BLaER1 treated with 17β-estradiol and CSF1 and Interleukin-3, amounts not matched to agents 10 nM and 100 nM (cell line): Measurements from ENCODE around the gene ONECUT1.

ENCODE experiments used
- H3K27ac ChIP-seq, 11 experiments: shearing (Covaris generic); formaldehyde crosslinking; 2 replicates each; pipeline ENCODE4 v1.8.1; 2022
- H3K27me3 ChIP-seq, 11 experiments: shearing (Covaris generic); formaldehyde crosslinking; 2 replicates each; pipeline ENCODE4 v1.8.1; 2022
- H3K36me3 ChIP-seq, 11 experiments: shearing (Covaris generic); formaldehyde crosslinking; 2 replicates each; pipeline ENCODE4 v1.8.1; 2022
- H3K4me1 ChIP-seq, 10 experiments: shearing (Covaris generic); formaldehyde crosslinking; 2 replicates each; pipeline ENCODE4 v1.8.1; 2022
- H3K4me2 ChIP-seq, 11 experiments: shearing (Covaris generic); formaldehyde crosslinking; 2 replicates each; pipeline ENCODE4 v1.8.1; 2022
- H3K4me3 ChIP-seq, 10 experiments: shearing (Covaris generic); formaldehyde crosslinking; 2 replicates each; pipeline ENCODE4 v1.8.1; 2022
- H3K9ac ChIP-seq, 11 experiments: shearing (Covaris generic); formaldehyde crosslinking; 2 replicates each; pipeline ENCODE4 v1.8.1; 2022
- H3K9me3 ChIP-seq, 11 experiments: shearing (Covaris generic); formaldehyde crosslinking; replicated peaks in 1 of 11; 2 replicates each; pipeline ENCODE4 v1.8.1; 2022
- H4K20me1 ChIP-seq, 11 experiments: shearing (Covaris generic); formaldehyde crosslinking; 2 replicates each; pipeline ENCODE4 v1.8.1; 2022
- Cebpa-rat ChIP-seq, 11 experiments: shearing (Covaris generic); IDR thresholded peaks; 2 replicates each; pipeline ENCODE4 v1.8.1; 2022

Gene ONECUT1

GRCh38 chr15:52791776-52792175 lies 1.6 kb upstream of the ONECUT1 start:
- H3K4me2 ChIP-seq, result no peak overlapping the region

GRCh38 chr15:52790941-52791751 lies 1.0 kb upstream of the ONECUT1 start:
- H3K27me3 ChIP-seq, result peaks cover 99 to 100% (median 100%) of the 10 kb centered on the region in 11 experiments
- H3K4me2 ChIP-seq, result peak overlapping the region; percentile 81 to 100 (median 98)
- H3K9ac ChIP-seq, result peak overlapping the region in 1 of 11 experiments; percentile 72; a peak in 1 of 22 replicates
- H3K9me3 ChIP-seq, result peaks cover 38 to 70% (median 57%) of the 10 kb centered on the region in 11 experiments
- H3K4me1 ChIP-seq, result peaks cover 8 to 20% (median 15%) of the 10 kb centered on the region in 10 experiments
- TF ChIP-seq Cebpa-rat (IDR thresholded peaks at IDR 0.05), result no peak
- peak overlapping the region; percentile 62 to 74 (median 69) for H3K4me3 ChIP-seq
- no peaks in the 10 kb centered on the region for H3K36me3 ChIP-seq
- peaks cover 0 to 28% (median 15%) of the 10 kb centered on the region in 11 experiments; a peak in 9 of 22 replicates for H4K20me1 ChIP-seq
- no peak overlapping the region for H3K27ac ChIP-seq

More at GRCh38 chr15:52791776-52792175, 1.6 kb upstream of the ONECUT1 start:
- Histone ChIP-seq H3K4me3 (peak overlapping the region in 1 of 10 experiments; percentile 74; a peak in 1 of 20 replicates), H3K36me3 (no peaks in the 10 kb centered on the region), H3K27me3 (peaks cover 99 to 100% (median 100%) of the 10 kb centered on the region in 11 experiments), H3K27ac (no peak overlapping the region), H4K20me1 (peaks cover 0 to 33% (median 16%) of the 10 kb centered on the region in 11 experiments; a peak in 11 of 22 replicates), H3K4me1 (peaks cover 8 to 20% (median 15%) of the 10 kb centered on the region in 10 experiments), H3K9ac (no peak overlapping the region), H3K9me3 (peaks cover 42 to 70% (median 54%) of the 10 kb centered on the region in 11 experiments)
- TF ChIP-seq Cebpa-rat (IDR thresholded peaks at IDR 0.05), result no peak

GRCh38 chr15:52789601-52790168 lies 451 bp downstream of the ONECUT1 start:
- H3K4me1 ChIP-seq, result peaks cover 8 to 20% (median 16%) of the 10 kb centered on the region in 10 experiments
- H3K4me3 ChIP-seq, result peak overlapping the region; percentile 62 to 74 (median 69)
- H3K9ac ChIP-seq, result peak overlapping the region in 10 of 11 experiments; percentile 19 to 72 (median 66); a peak in 20 of 22 replicates
- H3K27me3 ChIP-seq, result peaks cover 99 to 100% (median 100%) of the 10 kb centered on the region in 11 experiments
- H3K4me2 ChIP-seq, result peak overlapping the region; percentile 81 to 100 (median 98)
- peaks cover 32 to 68% (median 55%) of the 10 kb centered on the region in 11 experiments for H3K9me3 ChIP-seq
- peaks cover 0 to 24% (median 3%) of the 10 kb centered on the region in 11 experiments; a peak in 8 of 22 replicates for H4K20me1 ChIP-seq
- H3K36me3 ChIP-seq, result no peaks in the 10 kb centered on the region
- TF ChIP-seq Cebpa-rat (IDR thresholded peaks at IDR 0.05), result no peak
- H3K27ac ChIP-seq, result no peak overlapping the region

- H3K4me2 ChIP-seq, result peak overlapping the region; percentile 81 to 100 (median 98)
Observed at GRCh38 chr15:52789008-52789600, 1.0 kb downstream of the ONECUT1 start.

GRCh38 chr15:52788099-52788986 lies 1.8 kb downstream of the ONECUT1 start:
- Histone ChIP-seq H3K4me2 (no peak overlapping the region; a peak in 1 of 22 replicates), H3K27ac (no peak overlapping the region), H4K20me1 (peaks cover 0 to 31% (median 8%) of the 10 kb centered on the region in 11 experiments; a peak in 6 of 22 replicates), H3K9me3 (peaks cover 41 to 68% (median 59%) of the 10 kb centered on the region in 11 experiments), H3K9ac (no peak overlapping the region), H3K27me3 (peaks cover 99 to 100% (median 100%) of the 10 kb centered on the region in 11 experiments), H3K36me3 (no peaks in the 10 kb centered on the region), H3K4me1 (peaks cover 11 to 21% (median 18%) of the 10 kb centered on the region in 10 experiments), H3K4me3 (peak overlapping the region in 7 of 10 experiments; percentile 8 to 73 (median 68); a peak in 5 of 20 replicates)
- TF ChIP-seq Cebpa-rat (IDR thresholded peaks at IDR 0.05), result no peak

More at GRCh38 chr15:52789008-52789600, 1.0 kb downstream of the ONECUT1 start:
- peak overlapping the region; percentile 62 to 74 (median 69) for H3K4me3 ChIP-seq
- H3K9ac ChIP-seq, result no peak overlapping the region; a peak in 1 of 22 replicates
- no peak for TF ChIP-seq Cebpa-rat (IDR thresholded peaks at IDR 0.05)
- H3K4me1 ChIP-seq, result peaks cover 10 to 25% (median 17%) of the 10 kb centered on the region in 10 experiments
- H4K20me1 ChIP-seq, result peaks cover 0 to 26% (median 8%) of the 10 kb centered on the region in 11 experiments; a peak in 6 of 22 replicates
- H3K27ac ChIP-seq, result no peak overlapping the region
- peaks cover 33 to 68% (median 55%) of the 10 kb centered on the region in 11 experiments for H3K9me3 ChIP-seq
- H3K36me3 ChIP-seq, result no peaks in the 10 kb centered on the region
- H3K27me3 ChIP-seq, result peaks cover 99 to 100% (median 100%) of the 10 kb centered on the region in 11 experiments

GRCh38 chr15:52787549-52788098 lies 2.5 kb downstream of the ONECUT1 start:
- peaks cover 42 to 71% (median 63%) of the 10 kb centered on the region in 11 experiments for H3K9me3 ChIP-seq
- no peaks in the 10 kb centered on the region for H3K36me3 ChIP-seq
- no peak overlapping the region for H3K9ac ChIP-seq
- no peak for TF ChIP-seq Cebpa-rat (IDR thresholded peaks at IDR 0.05)
- no peak overlapping the region for H3K27ac ChIP-seq
- H3K4me3 ChIP-seq, result peak overlapping the region in 4 of 10 experiments; percentile 10 to 69 (median 48); a peak in 2 of 20 replicates
- peaks cover 99 to 100% (median 100%) of the 10 kb centered on the region in 11 experiments for H3K27me3 ChIP-seq
- H3K4me2 ChIP-seq, result no peak overlapping the region
- H3K4me1 ChIP-seq, result peaks cover 11 to 21% (median 14%) of the 10 kb centered on the region in 10 experiments; a peak in 19 of 20 replicates
- peaks cover 0 to 34% (median 8%) of the 10 kb centered on the region in 11 experiments; a peak in 6 of 22 replicates for H4K20me1 ChIP-seq

GRCh38 chr15:52787123-52787503 lies 3.0 kb downstream of the ONECUT1 start:
- H3K4me1 ChIP-seq, result peaks cover 11 to 21% (median 14%) of the 10 kb centered on the region in 10 experiments; a peak in 19 of 20 replicates
- H3K27me3 ChIP-seq, result peaks cover 99 to 100% (median 100%) of the 10 kb centered on the region in 11 experiments
- H3K4me2 ChIP-seq, result no peak overlapping the region
- H3K9me3 ChIP-seq, result peaks cover 42 to 71% (median 63%) of the 10 kb centered on the region in 11 experiments
- no peak overlapping the region for H3K27ac ChIP-seq
- H3K36me3 ChIP-seq, result no peaks in the 10 kb centered on the region
- no peak for TF ChIP-seq Cebpa-rat (IDR thresholded peaks at IDR 0.05)
- H3K9ac ChIP-seq, result no peak overlapping the region
- H3K4me3 ChIP-seq, result 0 out of 20 replicates have a peak overlapping the region, but pooled peaks of 1 of the 10 experiments have one; percentile 15
- H4K20me1 ChIP-seq, result peaks cover 0 to 29% (median 8%) of the 10 kb centered on the region in 11 experiments; a peak in 6 of 22 replicates
